Thyroid gland (tissue), 4 donors: Measurements from ENCODE around the gene ZNF688. TPM values are rescaled to one million over a fixed set of nuclear protein-coding genes. Genes with fewer than 3 reads are reported as not detected.
A peak's percentile ranks its signal among the peaks of the same experiment; 100 is the strongest.
"Not testable (repeated sequence)": the region's sequence is repeated elsewhere in the genome, so short reads cannot be mapped to it uniquely, and the experiment has no call there.

Experiments
- DNase-seq, 2 donors: peaks; one replicate each; pipeline ENCODE4 v3.0.0-alpha.2; 2019
- H3K27ac ChIP-seq, 3 donors: fragments of 200-600 bp; sonication (generic); 1 replicate in 2 of 3; 2 replicates in 1 of 3; pipeline ENCODE4 v1.5.1; 2016 to 2019; ENCODE audit warnings: mild to moderate bottlenecking in 1 of 3, moderate library complexity in 1 of 3
- H3K27me3 ChIP-seq: fragments of 200-600 bp; sonication (generic); one replicate; pipeline ENCODE4 v1.5.1; 2019
- H3K36me3 ChIP-seq, 2 donors: fragments of 200-600 bp; sonication (generic); one replicate each; pipeline ENCODE4 v1.5.1; 2016 to 2019
- H3K4me1 ChIP-seq, 2 donors: fragments of 200-600 bp; sonication (generic); one replicate each; pipeline ENCODE4 v1.5.1; 2017 to 2019
- H3K4me3 ChIP-seq, 3 donors: fragments of 200-600 bp; sonication (generic); replicated peaks in 1 of 3; 1 replicate in 2 of 3; 2 replicates in 1 of 3; pipeline ENCODE4 v1.5.1; 2016; ENCODE audit warnings: mild to moderate bottlenecking in 1 of 3
- H3K9me3 ChIP-seq: fragments of 200-600 bp; sonication (generic); one replicate; pipeline ENCODE4 v1.5.1; 2017
- CTCF ChIP-seq, 6 experiments: fragments of 200-600 bp in 3 of 6; fragments of 450-650 bp in 3 of 6; sonication (generic) in 3 of 6; IDR thresholded peaks; one replicate each; pipeline ENCODE4 v1.5.1; 2016 to 2019; ENCODE audit warnings: antibody characterized with exemption in 6 of 6, mild to moderate bottlenecking in 2 of 6, inconsistent platforms in 1 of 6, moderate library complexity in 1 of 6
- POLR2A ChIP-seq, 2 donors: fragments of 450-650 bp; IDR thresholded peaks; one replicate each; pipeline ENCODE4 v1.6.1; 2017; ENCODE audit warnings: antibody characterized with exemption in 2 of 2, mild to moderate bottlenecking in 2 of 2, moderate library complexity in 1 of 2
- WGBS, 2 donors: methylation state at CpG; one replicate each; pipeline ENCODE4 v1.1.5; 2017; 5-methylcytosine and 5-hydroxymethylcytosine counted together
- intact Hi-C: fragments of 100-400 bp; cut with DNase I; formaldehyde crosslinking; loops from one replicate; pipeline ENCODE4 v1.15.1; 2023
- total RNA-seq, 4 donors: library from RNA; depleted of rRNA; stranded (reverse); fragments of >200 nt; gene quantifications; one replicate each; pipeline ENCODE4 v1.2.3, GENCODE V29; 2016

Gene ZNF688
- total RNA-seq, 4 donors from 2014 or later = 10.6 to 26.1 (median 16.5) TPM

DNA sequence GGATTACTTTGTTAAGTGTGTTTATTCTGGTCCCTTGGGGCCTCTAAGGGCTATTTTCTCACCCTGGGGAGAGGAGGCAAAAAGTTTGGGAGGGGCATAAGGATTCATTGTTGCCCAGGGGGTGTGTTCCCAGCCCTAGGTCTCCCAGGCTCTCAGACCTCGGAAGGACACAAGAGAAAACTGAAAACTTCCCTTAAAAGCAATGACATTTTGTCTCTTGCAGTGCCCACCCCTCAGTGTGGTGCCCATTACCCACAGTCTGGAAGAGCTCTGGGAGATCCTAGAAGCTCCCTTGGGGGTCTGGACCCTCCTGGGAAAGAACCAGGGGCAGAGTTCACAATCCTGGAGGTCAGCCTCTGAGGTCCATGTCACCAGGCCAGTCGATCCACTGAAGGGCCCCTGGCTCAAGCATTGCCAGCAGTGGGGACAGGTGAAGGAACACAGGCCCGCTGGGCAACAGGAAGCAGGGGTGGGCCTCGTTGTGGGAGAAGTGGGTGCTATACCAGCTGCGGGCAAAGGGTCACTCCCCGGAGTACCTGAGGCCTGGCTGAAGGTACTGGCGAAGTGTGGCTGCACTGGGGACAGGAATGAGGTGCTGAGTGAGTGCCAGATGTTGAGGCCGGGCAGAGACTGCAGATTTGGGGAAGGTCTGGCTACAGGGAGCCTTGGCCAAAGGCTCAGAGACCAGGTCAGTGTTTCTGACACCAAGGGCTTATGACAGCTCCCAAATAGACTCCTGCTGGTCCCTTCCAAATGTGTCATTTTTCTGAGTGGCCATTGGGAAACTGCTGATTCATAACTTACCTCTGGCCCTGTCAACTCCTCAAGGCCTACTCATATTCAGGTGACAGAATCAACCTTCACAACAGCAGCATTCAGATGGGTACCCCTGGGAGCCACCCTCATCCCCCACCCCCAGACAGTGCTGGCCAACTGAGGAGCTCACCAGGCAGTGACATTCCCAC is 32.2 kb downstream of the ZNF688 start:
- H3K27ac ChIP-seq = no peak overlapping the region
- TF ChIP-seq POLR2A (IDR thresholded peaks at IDR 0.05) = no peak
- TF ChIP-seq CTCF (IDR thresholded peaks at IDR 0.05) = no peak
- DNase-seq = no peak
- intact Hi-C loops = loop anchor here (5.0 to 10.0 kb wide), 2 partner anchors 33 to 96 kb away; partner anchors contain the start of gene ZNF688
- no peaks in the 10 kb centered on the region for H3K36me3 ChIP-seq
- H3K4me1 ChIP-seq = peaks cover 8 to 11% of the 10 kb centered on the region in 2 donors
- H3K27me3 ChIP-seq = no peaks in the 10 kb centered on the region
- no peak overlapping the region for H3K4me3 ChIP-seq
- WGBS, 2 donors = 79 to 84% methylated on average over 8 of the region's 8 CpGs
- no peaks in the 10 kb centered on the region for H3K9me3 ChIP-seq

DNA sequence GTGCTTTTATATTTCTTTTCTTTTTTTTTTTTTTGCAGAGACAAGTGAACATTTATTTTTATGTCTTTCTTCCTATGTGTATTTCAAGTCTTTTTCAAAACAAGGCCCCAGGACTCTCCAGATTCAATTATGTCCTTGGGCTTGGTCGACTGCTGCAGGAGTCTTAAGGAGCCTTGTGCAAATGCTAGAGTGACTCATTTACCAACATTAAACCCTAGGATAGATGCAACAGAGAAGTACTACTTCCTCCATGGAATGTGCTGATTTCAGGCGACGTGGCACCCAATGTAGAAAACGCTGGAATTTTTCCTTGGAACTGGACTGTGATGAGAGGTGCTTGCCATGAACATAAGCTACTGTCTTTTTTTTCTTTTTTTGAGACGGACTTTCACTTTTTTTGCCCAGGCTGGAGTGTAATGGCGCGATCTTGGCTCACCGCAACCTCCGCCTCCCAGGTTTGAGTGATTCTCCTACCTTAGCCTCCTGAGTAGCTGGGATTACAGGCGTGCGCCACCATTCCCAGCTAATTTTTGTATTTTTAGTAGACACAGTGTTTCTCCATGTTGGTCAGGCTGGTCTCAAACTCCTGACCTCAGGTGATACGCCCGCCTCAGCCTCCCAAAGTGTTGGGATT is 35.0 kb downstream of the ZNF688 start:
- Histone ChIP-seq H3K36me3 (peaks cover 8 to 10% of the 10 kb centered on the region in 2 donors), H3K4me1 (peaks cover 16 to 17% of the 10 kb centered on the region in 2 donors)
- WGBS, 2 donors = 91 to 92% methylated on average over 13 of the region's 13 CpGs
- not testable (repeated sequence) for H3K9me3 ChIP-seq, H3K27ac ChIP-seq, H3K4me3 ChIP-seq, H3K27me3 ChIP-seq, DNase-seq
- intact Hi-C loops = loop anchor here (5.0 to 10.0 kb wide), 2 partner anchors 36 to 98 kb away; partner anchors contain the start of gene ZNF688

GRCh38 chr16:30535777-30536190 is 35.7 kb downstream of the ZNF688 start:
- TF ChIP-seq CTCF (IDR thresholded peaks at IDR 0.05) (peak in 5 of 6 experiments; percentile 27 to 71 (median 52)), POLR2A (IDR thresholded peaks at IDR 0.05) (no peak)
- H3K36me3 ChIP-seq = peaks cover 8 to 17% of the 10 kb centered on the region in 2 donors
- peak overlapping the region in 2 of 3 donors; percentile 59 to 73 for H3K4me3 ChIP-seq
- WGBS, 2 donors = 28 to 30% methylated on average over 12 of the region's 12 CpGs
- no peaks in the 10 kb centered on the region for H3K27me3 ChIP-seq
- intact Hi-C loops = loop anchor here (5.0 to 10.0 kb wide), 2 partner anchors 37 to 99 kb away; partner anchors contain the start of gene ZNF688
- H3K9me3 ChIP-seq = no peaks in the 10 kb centered on the region
- H3K4me1 ChIP-seq = peaks cover 16 to 17% of the 10 kb centered on the region in 2 donors
- peak; percentile 75 to 78 for DNase-seq
- peak overlapping the region; percentile 36 to 92 (median 82) for H3K27ac ChIP-seq

GRCh38 chr16:30535106-30535776 is 36.3 kb downstream of the ZNF688 start:
- H3K9me3 ChIP-seq = no peaks in the 10 kb centered on the region
- 4% methylated on average over 18 of the region's 18 CpGs for WGBS, 2 donors
- H3K27me3 ChIP-seq = no peaks in the 10 kb centered on the region

More at GRCh38 chr16:30535106-30535776, 36.3 kb downstream of the ZNF688 start:
- Histone ChIP-seq H3K4me3 (peak overlapping the region in 2 of 3 donors; percentile 59 to 73), H3K27ac (peak overlapping the region; percentile 77 to 92 (median 82)), H3K4me1 (peaks cover 16 to 17% of the 10 kb centered on the region in 2 donors), H3K36me3 (peaks cover 8 to 17% of the 10 kb centered on the region in 2 donors)
- TF ChIP-seq CTCF (IDR thresholded peaks at IDR 0.05) (no peak), POLR2A (IDR thresholded peaks at IDR 0.05) (no peak)
- DNase-seq = no peak
- intact Hi-C loops = loop anchor here (5.0 to 10.0 kb wide), 2 partner anchors 37 to 100 kb away; partner anchors contain the start of gene ZNF688
